ENCODE measurements around the gene GNPTG.
A peak's percentile ranks its signal among the peaks of the same experiment; 100 is the strongest.

GNPTG gene

DNA sequence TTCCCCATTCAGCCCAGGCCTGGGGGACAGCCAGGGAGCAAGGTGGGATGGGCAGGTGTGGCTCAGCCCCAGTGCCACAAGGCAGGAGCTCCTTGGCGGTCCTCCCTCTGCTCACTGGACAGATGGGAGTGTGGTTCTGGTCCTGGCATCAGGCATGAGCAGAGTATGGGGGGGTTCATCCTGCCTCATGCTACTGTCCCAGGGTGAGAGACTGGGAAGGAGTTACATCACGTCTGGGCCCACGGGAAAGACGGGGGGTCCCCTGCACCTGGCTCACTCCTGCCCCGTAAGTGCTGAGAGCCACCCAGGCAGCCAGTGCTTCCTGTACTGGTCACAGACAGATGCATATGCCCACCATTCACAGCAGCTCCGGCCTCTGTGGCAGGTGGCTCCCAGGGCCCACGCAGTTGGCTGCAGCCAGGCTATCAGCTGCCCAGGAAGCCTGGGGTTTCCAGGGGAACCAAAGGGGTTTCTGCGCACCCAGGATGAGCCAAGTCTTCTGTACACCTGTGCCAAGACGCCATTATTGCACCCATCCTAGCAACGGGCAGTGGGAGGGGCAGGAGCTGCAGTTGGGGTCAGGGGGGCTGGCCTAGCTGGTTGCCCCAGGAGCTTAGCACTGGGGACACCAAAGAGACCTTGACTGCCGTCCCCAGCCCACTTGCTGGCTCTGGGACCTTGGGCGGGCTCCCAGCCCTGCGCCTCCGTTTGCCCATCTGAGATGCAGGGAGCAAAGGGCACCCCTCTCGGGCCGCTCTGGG is 16.3 kb upstream of the GNPTG start:
- no peak for DNase-seq

DNA sequence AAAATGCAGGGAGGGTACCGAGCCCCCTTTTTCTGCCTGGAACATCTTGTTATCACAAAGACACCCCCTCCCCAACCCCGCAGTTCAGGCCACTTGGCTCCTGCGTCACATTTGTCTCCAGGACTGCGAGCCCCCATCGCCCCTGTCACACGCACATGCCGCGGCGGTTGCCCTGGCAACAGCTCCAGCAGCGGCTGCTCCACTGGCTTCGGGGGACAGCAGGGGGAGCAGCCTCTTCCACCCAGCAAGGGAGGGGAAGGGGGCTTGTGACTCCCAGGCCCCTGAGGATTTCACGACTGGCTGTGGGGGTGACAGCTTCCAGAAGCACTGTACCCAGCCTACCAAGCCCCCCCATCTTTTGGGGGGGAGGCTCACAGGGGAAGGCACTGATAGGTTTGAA is 15.7 kb upstream of the GNPTG start:
- no peak for DNase-seq

DNA sequence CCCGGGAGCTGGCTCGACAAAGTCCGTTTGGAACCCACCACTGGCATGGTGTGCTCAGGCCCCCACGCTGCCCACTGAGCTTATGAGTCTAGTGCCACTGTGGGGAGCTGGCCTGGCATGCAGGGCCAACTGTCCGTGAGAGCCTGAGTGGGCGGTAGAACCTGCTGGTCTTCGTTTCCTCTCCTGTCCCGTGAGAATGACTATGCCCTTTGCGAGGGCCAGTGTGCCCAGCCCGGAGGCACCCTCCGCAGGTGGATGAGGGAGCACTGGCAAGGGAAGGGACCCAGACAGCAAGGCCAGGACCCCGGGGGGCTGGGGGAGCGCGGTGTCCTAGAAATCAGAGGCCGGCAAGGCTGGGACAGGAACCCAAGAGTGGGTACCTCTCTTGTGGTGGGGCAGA is 15.1 kb upstream of the GNPTG start:
- no peak for DNase-seq

DNA sequence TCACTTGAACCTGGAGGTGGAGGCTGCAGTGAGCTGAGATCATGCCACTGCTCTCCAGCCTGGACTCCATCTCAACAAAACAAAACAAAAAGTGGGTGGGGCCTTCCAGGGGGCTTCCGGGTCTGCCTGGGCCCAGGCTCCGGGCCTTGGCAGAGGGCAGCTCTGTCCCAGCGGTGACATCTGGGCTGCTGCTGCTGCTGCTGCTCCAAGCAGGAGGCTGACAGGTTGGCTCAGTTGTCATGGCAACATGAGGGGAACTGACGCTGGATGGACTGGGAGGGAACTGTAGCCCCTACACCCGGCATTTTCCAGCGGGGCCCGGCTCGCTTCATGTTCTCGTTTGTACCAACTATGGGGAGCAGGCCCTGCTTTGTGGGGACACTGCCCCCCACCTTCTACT is 14.2 kb upstream of the GNPTG start:
- no peak for DNase-seq

DNA sequence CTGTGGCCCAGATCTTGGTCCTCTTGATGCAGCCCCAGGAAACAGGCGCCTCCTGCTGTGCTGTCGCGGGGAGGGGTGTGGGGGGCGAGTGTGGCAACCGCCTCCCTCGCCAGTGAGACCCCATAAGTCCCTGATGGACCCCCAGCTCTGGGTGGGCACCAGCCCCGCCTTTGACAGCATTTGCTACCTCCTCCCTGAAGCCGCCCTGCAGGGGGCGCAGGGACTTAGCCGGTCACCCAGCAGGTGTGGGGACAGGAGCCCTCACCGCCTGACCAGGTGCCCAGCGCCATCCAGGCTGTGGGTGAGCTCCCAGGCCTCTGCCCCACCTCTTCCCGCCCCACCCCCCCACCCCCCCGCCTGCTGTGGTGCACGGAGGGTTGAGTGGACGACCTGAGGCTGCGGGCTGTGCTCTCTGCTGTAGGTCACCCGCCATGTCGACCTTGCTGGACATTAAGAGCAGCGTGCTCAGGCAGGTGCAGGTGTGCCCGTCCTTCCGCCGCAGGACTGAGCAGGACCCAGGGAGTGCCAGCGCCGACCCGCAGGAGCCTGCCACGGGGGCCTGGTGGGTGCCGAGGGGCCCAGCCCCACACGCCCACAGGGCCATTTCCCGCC is 13.5 kb upstream of the GNPTG start:
- DNase-seq: no peak

DNA sequence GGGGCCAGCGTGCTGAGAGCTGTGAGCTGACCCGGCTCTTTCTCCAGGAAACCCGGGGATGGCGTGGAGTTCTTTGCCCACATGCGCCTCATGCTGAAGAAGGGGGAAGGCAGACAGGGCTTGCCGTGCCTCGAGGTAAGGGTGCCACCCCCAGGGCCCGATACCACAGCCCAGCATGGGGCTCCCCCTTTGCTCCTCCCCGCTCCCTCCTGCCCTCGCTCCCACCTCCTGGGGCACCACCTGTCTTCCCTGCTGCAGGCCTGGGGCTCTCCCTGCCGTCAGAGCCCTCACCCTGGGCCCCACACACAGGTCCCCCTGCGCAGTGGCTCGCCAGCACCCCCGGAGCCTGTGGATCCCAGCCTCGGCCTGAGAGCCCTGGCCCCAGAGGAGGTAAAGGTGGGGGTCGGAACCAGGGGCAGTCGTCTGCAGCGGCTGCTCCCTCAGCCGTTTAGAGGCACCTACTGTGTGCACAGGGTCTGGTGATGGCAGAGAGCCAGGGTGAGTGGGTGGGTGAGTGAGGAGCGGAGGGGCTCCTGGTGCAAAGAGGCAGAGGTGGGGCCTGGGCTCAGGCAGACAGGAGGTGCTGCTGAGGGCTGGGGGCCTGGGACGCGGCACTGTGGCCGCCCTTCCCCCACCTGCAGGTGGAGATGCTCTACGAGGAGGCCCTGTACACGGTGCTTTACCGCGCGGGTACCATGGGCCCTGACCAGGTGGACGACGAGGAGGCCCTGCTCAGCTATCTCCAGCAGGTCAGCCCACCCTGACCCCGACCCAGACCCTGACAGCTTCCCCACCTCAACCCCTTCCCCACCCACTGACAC is 12.7 kb upstream of the GNPTG start:
- no peak for DNase-seq

DNA sequence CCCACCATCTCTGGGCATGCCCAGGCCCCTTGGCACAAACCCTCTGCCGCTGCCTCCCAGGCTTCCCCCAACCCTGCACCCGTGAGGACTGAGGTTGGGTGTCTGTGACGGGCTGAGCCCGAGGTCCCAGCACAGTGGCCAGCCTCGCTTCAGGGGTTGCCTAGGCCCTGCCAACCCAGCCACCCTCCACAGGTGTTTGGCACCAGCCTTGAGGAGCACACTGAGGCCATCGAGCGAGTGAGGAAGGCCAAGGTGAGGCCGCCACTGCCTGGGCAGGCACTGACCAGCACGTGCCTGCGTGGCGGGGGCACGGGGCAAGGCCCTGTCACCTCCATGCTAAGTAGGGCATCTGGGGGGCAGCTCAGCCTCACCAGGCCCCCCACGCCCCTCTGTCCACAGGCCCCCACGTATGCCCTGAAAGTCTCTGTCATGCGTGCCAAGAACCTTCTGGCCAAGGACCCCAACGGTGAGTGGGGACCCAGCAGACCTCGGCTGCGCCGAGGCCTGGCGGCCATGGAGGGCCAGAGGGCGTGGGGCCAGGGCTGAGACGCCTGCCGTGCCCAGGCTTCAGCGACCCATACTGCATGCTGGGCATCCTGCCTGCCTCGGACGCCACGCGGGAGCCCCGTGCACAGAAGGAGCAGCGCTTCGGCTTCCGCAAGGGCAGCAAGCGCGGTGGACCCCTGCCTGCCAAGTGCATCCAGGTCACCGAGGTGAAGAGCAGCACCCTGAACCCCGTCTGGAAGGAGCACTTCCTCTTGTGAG is 10.8 kb upstream of the GNPTG start:
- no peak for DNase-seq

DNA sequence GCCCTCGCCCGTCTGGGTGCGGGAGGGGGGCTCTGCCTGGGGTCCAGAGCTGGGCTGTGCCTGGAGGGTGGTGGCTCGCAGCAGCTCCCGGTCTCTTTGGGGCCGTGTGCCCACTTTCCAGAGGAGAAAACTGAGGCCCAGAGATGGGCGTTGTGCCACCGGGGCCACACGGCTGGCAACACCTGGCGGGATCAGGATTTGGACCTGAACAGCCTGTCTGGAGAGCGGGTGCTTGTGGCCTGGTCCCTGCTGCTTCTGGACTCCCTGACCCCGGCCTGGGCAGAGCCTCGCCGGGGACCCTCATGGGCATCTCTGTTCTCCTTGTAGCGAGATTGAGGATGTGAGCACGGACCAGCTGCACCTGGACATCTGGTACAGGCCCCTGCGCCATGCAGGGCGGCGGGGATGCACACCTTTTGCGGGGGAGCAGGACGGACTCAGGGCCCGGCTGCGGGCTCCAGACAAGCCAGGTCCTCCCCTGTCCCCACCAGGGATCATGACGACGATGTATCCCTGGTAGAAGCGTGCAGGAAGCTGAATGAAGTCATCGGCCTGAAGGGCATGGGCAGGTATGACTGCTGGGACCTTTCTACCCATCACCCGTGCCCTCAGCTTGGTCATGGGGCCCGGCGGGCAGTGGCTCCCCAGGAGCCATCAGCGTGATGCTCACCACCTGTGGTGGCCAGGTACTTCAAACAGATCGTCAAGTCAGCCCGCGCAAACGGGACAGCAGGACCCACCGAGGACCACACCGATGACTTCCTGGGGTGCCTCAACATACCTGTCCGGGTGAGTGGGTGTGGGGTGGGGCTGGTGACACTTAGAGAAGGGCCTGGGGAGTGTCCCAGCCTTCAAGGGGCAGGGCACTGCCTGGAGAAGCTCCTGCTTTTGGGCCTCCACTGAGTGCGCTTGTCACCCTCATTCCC is 10.0 kb upstream of the GNPTG start:
- DNase-seq: no peak

DNA sequence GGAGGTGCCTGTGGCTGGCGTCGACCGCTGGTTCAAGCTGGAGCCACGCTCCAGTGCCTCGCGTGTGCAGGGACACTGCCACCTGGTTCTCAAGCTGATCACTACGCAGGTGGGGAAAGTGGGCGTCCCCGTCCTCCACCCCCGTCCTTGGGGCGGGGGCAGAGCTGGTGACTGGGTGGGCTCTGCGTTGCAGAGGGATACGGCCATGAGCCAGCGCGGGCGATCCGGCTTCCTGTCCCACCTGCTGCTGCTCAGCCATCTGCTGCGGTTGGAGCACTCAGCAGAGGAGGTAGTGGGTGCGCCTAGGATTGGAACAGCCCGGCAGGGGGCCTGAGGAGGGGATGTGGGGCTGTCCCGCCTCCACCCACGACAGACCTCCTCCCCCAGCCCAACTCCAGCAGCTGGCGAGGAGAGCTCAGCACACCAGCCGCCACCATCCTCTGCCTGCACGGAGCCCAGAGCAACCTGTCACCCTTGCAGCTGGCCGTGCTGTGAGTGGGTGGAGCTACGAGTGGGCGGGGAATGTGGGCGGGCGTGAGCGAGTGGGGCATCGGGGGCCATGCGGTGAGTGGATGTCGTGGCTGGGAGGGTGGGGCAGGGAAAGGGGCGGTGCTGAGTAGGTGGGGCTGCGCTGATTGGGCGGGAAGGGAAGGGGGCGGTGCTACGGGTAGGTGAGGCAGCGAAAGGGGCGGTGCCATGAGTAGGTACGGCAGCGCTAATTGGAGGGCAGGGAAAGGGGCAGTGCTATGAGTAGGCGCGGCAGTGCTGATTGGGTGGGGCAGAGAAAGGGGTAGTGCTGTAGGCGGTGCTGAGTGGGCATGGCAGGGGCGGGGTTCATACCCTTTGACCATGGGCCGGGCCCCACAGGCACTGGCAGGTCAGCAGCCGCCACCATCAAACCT is 9.0 kb upstream of the GNPTG start:
- peak; percentile 86 to 92 for DNase-seq

DNA sequence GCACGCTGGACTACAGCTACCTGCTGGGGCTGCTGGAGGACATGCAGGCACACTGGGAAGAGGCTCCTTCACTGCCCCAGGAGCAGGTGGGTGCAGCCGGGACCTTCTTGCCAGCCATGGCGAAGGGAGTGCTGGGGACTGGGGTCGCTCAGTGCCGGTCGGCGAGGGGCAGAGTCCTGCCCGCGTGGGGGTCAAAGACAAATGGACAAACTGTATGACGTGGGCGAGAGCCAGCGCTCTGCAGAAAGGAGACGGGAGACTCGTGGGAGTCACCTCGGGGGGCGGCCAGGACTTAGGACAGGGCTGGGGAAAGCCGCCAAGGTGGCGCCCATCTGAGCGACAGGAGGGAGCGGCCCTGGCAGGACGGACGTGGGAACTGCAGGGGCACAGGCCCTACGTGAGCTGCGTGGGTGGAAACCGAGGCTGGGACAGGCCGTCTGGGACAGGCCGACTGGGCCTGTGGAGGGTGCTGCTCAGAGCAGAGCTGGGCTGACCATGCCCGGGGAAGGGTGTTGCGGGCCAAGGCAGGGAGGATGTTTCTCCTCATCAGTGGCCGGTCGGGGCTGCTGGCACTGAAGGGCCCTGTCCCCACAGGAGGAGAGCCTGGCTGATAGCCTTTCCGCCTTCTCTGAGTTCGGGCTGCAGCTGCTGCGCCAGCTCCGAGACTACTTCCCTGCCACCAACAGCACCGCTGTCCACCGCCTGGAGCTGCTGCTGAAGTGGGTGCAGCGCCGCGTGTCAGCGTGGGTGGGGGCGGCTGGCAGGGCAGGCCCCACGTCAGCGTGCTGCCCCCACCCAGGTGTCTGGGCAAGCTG is 8.1 kb upstream of the GNPTG start:
- no peak for DNase-seq

DNA sequence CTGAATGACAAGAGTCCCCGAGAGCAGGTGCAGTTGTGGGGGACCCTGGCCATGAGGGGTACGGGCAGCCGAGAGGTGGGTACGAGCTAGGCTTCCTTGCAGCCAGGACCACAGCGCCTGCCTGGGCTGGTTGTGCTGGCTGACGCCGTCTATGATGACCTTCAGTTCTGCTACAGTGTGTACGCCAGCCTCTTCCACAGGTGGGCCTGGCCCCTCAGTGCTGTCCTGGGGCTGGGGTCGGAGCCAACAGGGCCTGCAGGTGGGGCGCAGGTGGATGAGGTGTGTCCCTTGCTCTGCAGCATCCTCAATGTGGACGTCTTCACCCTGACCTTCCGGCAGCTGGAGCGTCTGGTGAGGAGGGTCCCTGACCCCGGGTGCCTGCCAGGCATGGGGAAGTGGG is 7.2 kb upstream of the GNPTG start:
- no peak for DNase-seq

DNA sequence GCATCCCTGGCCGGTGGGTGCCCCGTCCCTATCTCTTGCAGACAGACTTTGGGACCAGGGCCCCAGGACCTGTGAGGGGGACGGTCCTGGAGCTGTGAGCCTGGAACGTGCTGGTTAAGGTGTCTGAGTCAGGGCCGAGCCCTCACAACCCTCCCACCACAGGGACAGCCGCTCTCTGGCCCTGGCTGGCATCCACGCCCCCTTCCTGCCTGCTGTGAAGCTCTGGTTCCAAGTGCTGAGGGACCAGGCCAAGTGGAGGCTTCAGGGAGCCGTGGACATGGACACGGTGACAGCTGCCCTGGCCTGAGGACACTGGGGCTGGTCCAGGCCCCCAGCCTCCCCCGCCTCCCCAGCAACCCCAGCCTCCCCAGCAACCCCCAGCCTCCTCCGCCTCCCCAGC is 6.6 kb upstream of the GNPTG start:
- DNase-seq: no peak

DNA sequence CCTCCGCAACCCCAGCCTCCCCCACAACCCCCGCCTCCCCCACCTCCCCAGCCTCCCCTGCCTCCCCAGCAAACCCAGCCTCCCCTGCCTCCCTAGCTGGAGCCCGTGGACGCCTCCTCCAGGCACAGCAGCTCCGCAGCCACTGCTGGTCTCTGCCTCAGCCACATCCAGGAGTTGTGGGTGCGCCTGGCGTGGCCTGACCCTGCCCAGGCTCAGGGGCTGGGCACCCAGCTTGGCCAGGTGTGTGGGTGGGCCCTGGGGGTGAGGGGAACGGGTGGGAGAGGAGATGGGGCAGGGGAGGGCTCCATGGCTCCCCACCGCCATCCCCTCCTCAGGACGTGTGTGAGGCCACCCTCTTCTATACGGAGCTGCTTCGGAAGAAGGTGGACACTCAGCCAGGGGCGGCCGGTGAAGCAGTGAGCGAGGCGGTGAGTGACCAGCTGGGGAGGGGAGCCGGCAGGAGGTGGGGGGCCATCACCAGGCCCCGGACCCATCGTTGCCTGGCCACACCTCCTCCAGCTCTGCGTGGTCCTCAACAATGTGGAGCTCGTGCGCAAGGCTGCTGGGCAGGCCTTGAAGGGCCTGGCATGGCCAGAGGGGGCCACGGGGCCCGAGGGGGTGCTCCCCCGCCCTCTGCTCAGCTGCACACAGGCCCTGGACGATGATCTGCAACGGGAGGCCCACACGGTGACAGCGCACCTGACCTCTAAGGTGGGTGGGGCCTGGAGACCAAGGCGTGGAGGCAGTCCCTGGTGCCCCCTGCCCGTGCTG is 5.9 kb upstream of the GNPTG start:
- DNase-seq: no peak

DNA sequence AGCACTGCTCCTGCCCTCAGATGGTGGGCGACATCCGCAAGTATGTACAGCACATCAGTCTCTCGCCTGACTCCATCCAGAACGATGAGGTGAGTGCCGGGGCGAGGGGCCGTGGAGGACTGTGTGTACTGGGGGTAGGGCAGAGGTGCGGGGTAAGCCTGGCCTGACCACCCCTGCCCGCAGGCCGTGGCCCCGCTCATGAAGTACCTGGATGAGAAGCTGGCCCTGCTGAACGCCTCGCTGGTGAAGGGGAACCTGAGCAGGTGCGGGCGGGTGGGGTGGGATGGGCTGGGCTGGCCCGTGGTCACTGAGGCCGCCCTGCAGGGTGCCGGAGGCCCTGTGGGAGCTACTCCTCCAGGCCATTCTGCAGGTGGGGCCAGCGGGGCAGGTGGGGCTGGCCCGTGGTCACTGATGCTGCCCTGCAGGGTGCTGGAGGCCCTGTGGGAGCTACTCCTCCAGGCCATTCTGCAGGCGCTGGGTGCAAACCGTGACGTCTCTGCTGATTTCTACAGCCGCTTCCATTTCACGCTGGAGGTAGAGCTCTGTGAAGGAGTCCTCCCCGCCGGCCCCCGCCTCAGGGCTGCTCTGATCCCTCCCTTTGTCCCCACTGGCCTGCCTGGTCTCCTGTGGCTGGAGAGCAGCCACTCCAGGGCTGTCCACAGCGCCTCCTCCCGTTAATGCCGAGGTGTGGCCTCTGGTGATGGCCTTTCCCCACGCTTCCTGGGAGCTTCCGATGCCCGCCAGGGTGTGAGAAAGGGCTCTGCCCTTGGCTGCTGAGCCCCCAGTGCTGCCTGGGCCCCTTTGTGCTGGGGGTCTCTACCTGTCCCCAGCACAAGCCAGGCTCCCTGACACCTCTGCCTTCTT is 5.1 kb upstream of the GNPTG start:
- DNase-seq: no peak

DNA sequence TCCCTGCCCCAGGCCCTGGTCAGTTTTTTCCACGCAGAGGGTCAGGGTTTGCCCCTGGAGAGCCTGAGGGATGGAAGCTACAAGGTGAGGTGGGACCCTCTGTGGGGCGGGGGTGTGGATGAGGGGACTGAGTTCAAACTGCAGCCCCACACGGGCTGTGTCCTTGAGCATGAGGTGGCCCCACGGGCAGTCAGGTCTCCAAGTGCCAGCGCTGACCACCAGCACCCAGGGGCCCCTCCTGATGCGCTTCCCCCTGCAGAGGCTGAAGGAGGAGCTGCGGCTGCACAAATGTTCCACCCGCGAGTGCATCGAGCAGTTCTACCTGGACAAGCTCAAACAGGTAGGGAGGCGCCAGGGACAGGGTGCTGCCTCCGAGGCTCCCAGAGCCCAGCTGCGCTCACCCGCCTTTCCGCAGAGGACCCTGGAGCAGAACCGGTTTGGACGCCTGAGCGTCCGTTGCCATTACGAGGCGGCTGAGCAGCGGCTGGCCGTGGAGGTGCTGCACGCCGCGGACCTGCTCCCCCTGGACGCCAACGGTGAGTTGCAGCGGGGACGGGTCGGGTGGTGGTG is 4.4 kb upstream of the GNPTG start:
- no peak for DNase-seq

DNA sequence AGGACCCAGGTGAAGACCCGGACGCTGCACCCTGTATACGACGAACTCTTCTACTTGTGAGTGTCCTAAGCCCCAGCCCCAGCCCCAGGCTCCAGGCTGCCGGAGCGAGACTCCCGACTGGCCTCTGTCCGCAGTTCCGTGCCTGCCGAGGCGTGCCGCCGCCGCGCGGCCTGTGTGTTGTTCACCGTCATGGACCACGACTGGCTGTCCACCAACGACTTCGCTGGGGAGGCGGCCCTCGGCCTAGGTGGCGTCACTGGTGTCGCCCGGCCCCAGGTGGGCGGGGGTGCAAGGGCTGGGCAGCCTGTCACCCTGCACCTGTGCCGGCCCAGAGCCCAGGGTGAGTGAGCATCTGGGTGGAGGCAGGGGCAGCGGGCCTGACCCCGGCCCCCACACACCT is 3.8 kb upstream of the GNPTG start:
- no peak for DNase-seq

DNA sequence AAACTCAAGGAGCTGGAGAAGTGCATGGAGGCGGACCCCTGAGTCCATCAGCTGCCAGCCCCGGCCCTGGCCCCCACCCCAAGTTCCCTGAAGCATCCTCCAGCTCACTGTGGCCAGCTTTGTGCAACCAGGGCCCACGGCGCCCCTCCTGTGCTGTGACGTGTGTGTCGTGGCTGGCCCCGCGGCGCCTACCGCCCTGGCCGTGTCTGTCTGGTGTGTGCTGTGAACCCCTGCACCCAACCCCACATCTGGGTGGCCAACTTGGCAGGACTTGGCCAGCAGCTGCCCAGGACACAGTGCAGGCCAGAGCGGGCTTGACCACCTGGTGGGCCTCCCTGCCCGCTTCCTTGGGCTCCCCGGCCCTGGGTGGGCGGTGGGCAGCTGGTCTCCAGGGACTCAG is 3.3 kb upstream of the GNPTG start:
- DNase-seq: no peak

DNA sequence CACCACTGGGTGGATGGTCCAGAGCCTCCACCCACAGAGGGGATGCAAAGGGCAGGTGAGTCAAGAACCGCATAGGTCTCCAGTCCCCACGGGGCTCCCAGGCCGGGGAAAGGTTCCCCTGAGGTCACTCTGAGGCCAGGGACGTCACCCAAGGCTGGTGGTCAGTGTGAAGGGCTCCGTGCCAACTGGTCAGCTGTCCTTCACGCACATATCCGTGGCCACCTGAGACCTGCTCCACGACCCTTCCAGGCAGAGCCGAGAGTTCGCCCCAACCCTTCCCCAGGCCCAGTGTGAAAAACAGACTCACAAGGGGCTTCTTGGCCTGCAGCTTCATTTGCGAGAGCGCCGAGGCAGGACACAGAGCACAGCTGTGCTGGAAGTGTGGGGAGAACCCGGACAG is 2.8 kb upstream of the GNPTG start:
- no peak for DNase-seq

Data from stimulated activated CD4-positive, alpha-beta T cell treated with anti-CD3 and anti-CD28 coated beads, Interleukin-2, amount 100 ng/mL, for 24 hours (primary cell).